HepG2 (cell line): ENCODE results near the gene TFAP2E. TPM values are rescaled to one million over a fixed set of nuclear protein-coding genes. Genes with fewer than 3 reads are reported as not detected.

ENCODE experiments used
- ATAC-seq: fragments of 200-7000 bp; cut with Tn5 transposase; 3 replicates; pipeline ENCODE4 v1.9.1; 2020; ENCODE audit warnings: mild to moderate bottlenecking, moderate library complexity
- BruUV-seq: library from RNA; stranded (reverse); fragments of 400-500 nt; replicated peaks from 2 replicates; lab custom pipeline; 2021; lab: Mats Ljungman, UMichigan
- CTCF ChIA-PET: fragments of 300-600 bp; formaldehyde crosslinking; extraction: SDS; loops from one replicate; lab custom pipeline; 2021; ENCODE audit warnings: low total read pairs, inconsistent platforms, low intra/inter-chr PET ratio; lab: Yijun Ruan, JAX
- POLR2A ChIA-PET: fragments of 350-600 bp; sonication (Branson Sonifier 250); formaldehyde crosslinking; loops from one replicate; lab custom pipeline; 2020; ENCODE audit warnings: antibody characterized with exemption, inconsistent platforms; lab: Yijun Ruan, JAX
- DNase-seq: peaks from one replicate; pipeline ENCODE4 v3.0.0-alpha.2; 2015; ENCODE audit warnings: low spot score
- FAIRE-seq: peaks from 3 replicates; lab custom pipeline; 2011; peaks lifted over from hg19 to GRCh38; lab: Jason Lieb, UNC
- H2AFZ ChIP-seq: one replicate; pipeline ENCODE4 v1.6.1; 2011; ENCODE audit warnings: low read length, inconsistent platforms
- H3K27ac ChIP-seq: fragments of 300-600 bp; 3 replicates; pipeline ENCODE4 v1.8.0; 2011; ENCODE audit warnings: mixed run types, mild to moderate bottlenecking, mixed read lengths, low read length, inconsistent platforms; ENCODE audit not compliant: insufficient read depth; ENCODE audit errors: extremely low read length
- H3K27me3 ChIP-seq, 2 experiments: fragments of 200-600 bp in 1 of 2; 2 replicates in 1 of 2; 3 replicates in 1 of 2; pipeline versions ENCODE4 v1.6.0 to v1.8.0; 2011; ENCODE audit warnings: low read length in 2 of 2, mild to moderate bottlenecking in 2 of 2, moderate library complexity in 2 of 2, inconsistent platforms in 1 of 2; ENCODE audit not compliant: insufficient read depth in 2 of 2, control insufficient read depth in 1 of 2
- H3K36me3 ChIP-seq, 2 experiments: fragments of 200-600 bp in 1 of 2; replicated peaks in 1 of 2; 2 replicates in 1 of 2; 3 replicates in 1 of 2; pipeline versions ENCODE4 v1.5.1 to v1.8.0; 2011; ENCODE audit warnings: low read length in 2 of 2, inconsistent platforms in 1 of 2; ENCODE audit not compliant: insufficient read depth in 2 of 2, control insufficient read depth in 1 of 2
- H3K4me1 ChIP-seq: 2 replicates; pipeline ENCODE4 v1.5.1; 2012; ENCODE audit warnings: low read length, inconsistent platforms; ENCODE audit not compliant: insufficient read depth
- H3K4me2 ChIP-seq: 2 replicates; pipeline ENCODE4 v1.6.0; 2011; ENCODE audit warnings: low read depth, low read length, inconsistent platforms
- H3K4me3 ChIP-seq, 3 experiments: fragments of 200-600 bp in 1 of 3; sonication (generic), shearing (Covaris generic) in 1 of 3; replicated peaks in 1 of 3; 2 replicates each; pipeline ENCODE4 v1.5.1; 2011 to 2016; ENCODE audit warnings: low read length in 3 of 3, inconsistent platforms in 2 of 3, low read depth in 2 of 3, mild to moderate bottlenecking in 2 of 3, control low read depth in 1 of 3, mixed read lengths in 1 of 3; ENCODE audit not compliant: insufficient read depth in 1 of 3
- H3K79me2 ChIP-seq: one replicate; pipeline ENCODE4 v1.6.1; 2011; ENCODE audit warnings: low read length, inconsistent platforms; ENCODE audit not compliant: insufficient read depth
- H3K9ac ChIP-seq: 2 replicates; pipeline ENCODE4 v1.6.0; 2011; ENCODE audit warnings: mild to moderate bottlenecking, low read depth, low read length, inconsistent platforms; ENCODE audit not compliant: insufficient read depth
- H3K9me3 ChIP-seq: 2 replicates; pipeline ENCODE4 v1.5.1; 2012; ENCODE audit warnings: mild to moderate bottlenecking, low read length
- H4K20me1 ChIP-seq: 2 replicates; pipeline ENCODE4 v1.6.0; 2011; ENCODE audit warnings: inconsistent platforms, mild to moderate bottlenecking, low read length, moderate library complexity; ENCODE audit not compliant: insufficient read depth
- CCDC6 ChIP-seq: sonication (generic); formaldehyde crosslinking; IDR thresholded peaks from 2 replicates; pipeline ENCODE4 v1.8.1; 2022; ENCODE audit warnings: mild to moderate bottlenecking, missing genetic modification reagents, moderate library complexity
- CTCF ChIP-seq: sonication (generic); formaldehyde crosslinking; IDR thresholded peaks from 2 replicates; pipeline ENCODE4 v1.5.0; 2020; ENCODE audit warnings: mild to moderate bottlenecking, missing genetic modification reagents, moderate library complexity
- NRL ChIP-seq: sonication (generic); formaldehyde crosslinking; IDR thresholded peaks from 2 replicates; pipeline ENCODE4 v1.5.0; 2020; ENCODE audit warnings: missing genetic modification reagents, mild to moderate bottlenecking, moderate library complexity, borderline replicate concordance
- PRMT3 ChIP-seq: sonication (generic); formaldehyde crosslinking; IDR thresholded peaks from 2 replicates; pipeline ENCODE4 v1.8.1; 2022; ENCODE audit warnings: low read depth, mild to moderate bottlenecking, moderate library complexity, missing genetic modification reagents, borderline replicate concordance
- RNF219 ChIP-seq: sonication (generic); formaldehyde crosslinking; IDR thresholded peaks from 2 replicates; pipeline ENCODE4 v1.5.0; 2020; ENCODE audit warnings: mild to moderate bottlenecking, missing genetic modification reagents
- ZBTB14 ChIP-seq: sonication (generic); formaldehyde crosslinking; IDR thresholded peaks from 2 replicates; pipeline ENCODE4 v1.4.0; 2020; ENCODE audit warnings: missing genetic modification reagents
- ZFAT ChIP-seq: sonication (generic); formaldehyde crosslinking; conservative IDR thresholded peaks from 2 replicates; pipeline ENCODE4 v1.8.1; 2023; ENCODE audit warnings: missing genetic modification reagents, inconsistent platforms
- ZNF343 ChIP-seq: sonication (generic); formaldehyde crosslinking; IDR thresholded peaks from 2 replicates; pipeline ENCODE4 v1.4.0; 2020; ENCODE audit warnings: mild to moderate bottlenecking, missing genetic modification reagents
- ZNF543 ChIP-seq: sonication (generic); formaldehyde crosslinking; IDR thresholded peaks from 2 replicates; pipeline ENCODE4 v1.4.0; 2020; ENCODE audit warnings: mild to moderate bottlenecking, missing genetic modification reagents
- ZNF597 ChIP-seq: sonication (generic); formaldehyde crosslinking; IDR thresholded peaks from 2 replicates; pipeline ENCODE4 v1.5.0; 2020; ENCODE audit warnings: missing genetic modification reagents
- ZNF646 ChIP-seq: sonication (generic); formaldehyde crosslinking; IDR thresholded peaks from 2 replicates; pipeline ENCODE4 v1.9.0; 2021; ENCODE audit warnings: mild to moderate bottlenecking, missing genetic modification reagents
- WGBS: methylation state at CpG from one replicate; pipeline ENCODE4 v1.1.6; 2017; ENCODE audit warnings: low lambda C conversion rate; 5-methylcytosine and 5-hydroxymethylcytosine counted together
- in situ Hi-C: cut with HindIII; loops from 2 replicates; pipeline ENCODE4 v1.10.0; 2017; ENCODE audit warnings: low pct_unique_long_range_greater_than_20kb; ENCODE audit not compliant: extremely low pct_ligation_motif_present
- intact Hi-C: fragments of 100-400 bp; cut with micrococcal nuclease; formaldehyde crosslinking; loops from one replicate; pipeline ENCODE4 v1.10.0; 2022; ENCODE audit not compliant: unreplicated experiment
- polyA plus RNA-seq, 8 experiments: library from polyadenylated mRNA; depleted of rRNA in 3 of 8; stranded (reverse) in 7 of 8; unstranded in 1 of 8; fragments of >200 nt; fragmentation: Illumina TruSeq in 4 of 8; extraction: Trizol in 4 of 8; gene quantifications; 2 replicates each; pipeline versions ENCODE4 v1.2.1 to v1.2.3, GENCODE V29; 2011 to 2016; ENCODE audit warnings: low read depth in 4 of 8, missing spikeins in 1 of 8, mixed read lengths in 1 of 8; ENCODE audit not compliant: insufficient read depth in 1 of 8
- total RNA-seq, 5 experiments: library from RNA; depleted of rRNA; stranded (reverse); fragments of >200 nt; fragmentation: Illumina TruSeq; extraction: Trizol; gene quantifications; 2 replicates each; pipeline ENCODE4 v1.2.3, GENCODE V29; 2016; ENCODE audit warnings: low read depth in 1 of 5

The TFAP2E gene
- total and polyA plus RNA-seq, 2 of the 13 experiments (the other 11 are each of a cell fraction or from before 2014, with no cell fraction given): 0.31 to 0.41 TPM

GRCh38 chr1:35603468-35603867, 30.4 kb downstream of the TFAP2E start:
- no peak for DNase-seq
- FAIRE-seq: no peak
- Histone ChIP-seq H3K4me2 (no peak overlapping the region), H3K4me1 (no peaks in the 10 kb centered on the region), H3K27me3 (no peaks in the 10 kb centered on the region), H3K4me3 (no peak overlapping the region), H3K36me3 (peaks cover 19 to 72% of the 10 kb centered on the region in 2 experiments), H3K9ac (no peak overlapping the region), H4K20me1 (0 out of 2 replicates have a peak, but pooled peaks cover 2% of the 10 kb centered on the region), H2AFZ (no peak overlapping the region), H3K27ac (no peak overlapping the region), H3K79me2 (peaks cover 9% of the 10 kb centered on the region), H3K9me3 (no peaks in the 10 kb centered on the region)
- no peak for ATAC-seq
- in situ Hi-C loops: no loop called here
- POLR2A ChIA-PET: no interaction called here
- intact Hi-C loops: no loop called here
- CTCF ChIA-PET: no interaction called here
- no TSS peak for BruUV-seq
- WGBS: 85% methylated on average over 3 of the region's 3 CpGs
- TF ChIP-seq PRMT3 (no peak), NRL (CRISPR knock-in tag) (no peak), ZNF343 (CRISPR knock-in tag) (no peak), CCDC6 (no peak), RNF219 (CRISPR knock-in tag) (no peak), ZNF543 (no peak), ZNF646 (CRISPR knock-in tag) (no peak), ZNF597 (no peak), CTCF (CRISPR knock-in tag) (no peak), ZBTB14 (CRISPR knock-in tag) (no peak), ZFAT (CRISPR knock-in tag) (no peak)
